Stimulated activated CD8-positive, alpha-beta memory T cell treated with anti-CD3 and anti-CD28 coated beads, Interleukin-15, amount 100 ng/mL, for 24 hours (primary cell): ENCODE data around the gene ZNF619.

Experiments used
- DNase-seq: peaks from one replicate; pipeline ENCODE4 v3.0.0-alpha.2; 2020; ENCODE audit warnings: low read depth

ZNF619 gene

GRCh38 chr3:40465456-40465855, 11.5 kb upstream of the ZNF619 start:
- no peak for DNase-seq

- no peak for DNase-seq
Measured at GRCh38 chr3:40468018-40468417, 8.9 kb upstream of the ZNF619 start.

- DNase-seq = no peak
Measured at GRCh38 chr3:40470701-40471100, 6.2 kb upstream of the ZNF619 start.

- no peak for DNase-seq
Measured at GRCh38 chr3:40477666-40478065, 744 bp downstream of the ZNF619 start.

- no peak for DNase-seq
Measured at GRCh38 chr3:40487172-40487571, 10.2 kb downstream of the ZNF619 start.

- no peak for DNase-seq
Measured at GRCh38 chr3:40490916-40491315, 14.0 kb downstream of the ZNF619 start.

GRCh38 chr3:40494698-40495097, 17.8 kb downstream of the ZNF619 start:
- DNase-seq = no peak

- DNase-seq = no peak
Measured at GRCh38 chr3:40497288-40497687, 20.4 kb downstream of the ZNF619 start.

- no peak for DNase-seq
Measured at GRCh38 chr3:40499952-40500351, 23.0 kb downstream of the ZNF619 start.

- DNase-seq = no peak
Measured at GRCh38 chr3:40502034-40502433, 25.1 kb downstream of the ZNF619 start.

GRCh38 chr3:40504636-40505430, 27.9 kb downstream of the ZNF619 start:
- no peak for DNase-seq

GRCh38 chr3:40505599-40506462, 28.9 kb downstream of the ZNF619 start, which contains the start of gene ZNF620:
Gene ZNF620 (plus strand): TSS chr3:40506039. CDS start chr3:40506353, 314 bp downstream.
- DNase-seq = peak; percentile 33

- no peak for DNase-seq
Measured at GRCh38 chr3:40511031-40511718, 34.3 kb downstream of the ZNF619 start.

- no peak for DNase-seq
Measured at GRCh38 chr3:40516201-40516600, 39.3 kb downstream of the ZNF619 start.

- no peak for DNase-seq
Measured at GRCh38 chr3:40518067-40518466, 41.1 kb downstream of the ZNF619 start.

- no peak for DNase-seq
Measured at GRCh38 chr3:40518848-40519247, 41.9 kb downstream of the ZNF619 start.

- DNase-seq = no peak
Measured at GRCh38 chr3:40521254-40521653, 44.3 kb downstream of the ZNF619 start.

GRCh38 chr3:40523781-40524180, 46.9 kb downstream of the ZNF619 start:
- DNase-seq = no peak

- no peak for DNase-seq
Measured at GRCh38 chr3:40524222-40524567, 47.3 kb downstream of the ZNF619 start.

GRCh38 chr3:40524568-40525285, 47.8 kb downstream of the ZNF619 start, which contains the start of gene ZNF621:
Gene ZNF621 (plus strand): TSS chr3:40524960. CDS start chr3:40525841, 881 bp downstream.
- peak; percentile 65 for DNase-seq

- DNase-seq = no peak
Measured at GRCh38 chr3:40528426-40528825, 51.5 kb downstream of the ZNF619 start.

- no peak for DNase-seq
Measured at GRCh38 chr3:40532252-40532651, 55.3 kb downstream of the ZNF619 start.
